GM18870 (cell line): ENCODE measurements around the gene AUP1.

ENCODE experiments used
- ATAC-seq: cut with Tn5 transposase; IDR thresholded peaks from one replicate; pipeline ENCODE4 v1.9.1; 2021; ENCODE audit warnings: moderate library complexity; ENCODE audit not compliant: unreplicated experiment

The AUP1 gene

GRCh38 chr2:74556831-74557370, 27.4 kb upstream of the AUP1 start:
- no peak for ATAC-seq

- no peak for ATAC-seq
Measured at GRCh38 chr2:74556159-74556558, 26.7 kb upstream of the AUP1 start.

GRCh38 chr2:74555610-74556103, 26.2 kb upstream of the AUP1 start:
- ATAC-seq, result no peak

GRCh38 chr2:74554820-74555531, 25.5 kb upstream of the AUP1 start:
- ATAC-seq, result no peak

- ATAC-seq, result no peak
Measured at GRCh38 chr2:74553892-74554819, 24.6 kb upstream of the AUP1 start, which contains the start of the genes DOK1 and LOXL3. Gene DOK1, plus strand, starts transcription at chr2:74554720. Its CDS starts 35 bp downstream, at chr2:74554755. Gene LOXL3, minus strand, starts transcription at chr2:74553942. Its CDS starts 1,308 bp downstream, at chr2:74552634.

GRCh38 chr2:74552914-74553811, 23.7 kb upstream of the AUP1 start:
- ATAC-seq, result no peak

- ATAC-seq, result no peak
Measured at GRCh38 chr2:74551942-74552913, 22.7 kb upstream of the AUP1 start.

- no peak for ATAC-seq
Measured at GRCh38 chr2:74551530-74551929, 22.0 kb upstream of the AUP1 start.

GRCh38 chr2:74550231-74550630, 20.7 kb upstream of the AUP1 start:
- no peak for ATAC-seq

GRCh38 chr2:74548900-74549826, 19.7 kb upstream of the AUP1 start:
- ATAC-seq, result no peak

- ATAC-seq, result no peak
Measured at GRCh38 chr2:74548285-74548899, 18.9 kb upstream of the AUP1 start.

GRCh38 chr2:74546004-74546403, 16.5 kb upstream of the AUP1 start:
- no peak for ATAC-seq

GRCh38 chr2:74544634-74545033, 15.1 kb upstream of the AUP1 start:
- ATAC-seq, result no peak

GRCh38 chr2:74542978-74543377, 13.5 kb upstream of the AUP1 start:
- no peak for ATAC-seq

- ATAC-seq, result no peak
Measured at GRCh38 chr2:74540291-74540690, 10.8 kb upstream of the AUP1 start.

GRCh38 chr2:74538881-74539339, 9.4 kb upstream of the AUP1 start:
- ATAC-seq, result no peak

- no peak for ATAC-seq
Measured at GRCh38 chr2:74537140-74537539, 7.6 kb upstream of the AUP1 start.
